Astrocyte of the cerebellum (primary cell): ENCODE data around the gene ABCG2.

Experiments used
- DNase-seq: peaks from one replicate; pipeline ENCODE4 v3.0.0-alpha.2; 2011; ENCODE audit warnings: low read depth
- H3K4me3 ChIP-seq: 2 replicates; pipeline ENCODE4 v1.5.1; 2011; ENCODE audit warnings: mild to moderate bottlenecking, low read depth, low read length, moderate library complexity
- in situ Hi-C: cut with HindIII; loops from 2 replicates; pipeline ENCODE4 v1.10.0; 2017; ENCODE audit warnings: low sequenced_read_pairs
- TF ChIP-seq, protein P1 (sequence below): IDR thresholded peaks from 2 replicates; pipeline ENCODE4 v1.5.1; 2012; ENCODE audit warnings: low read length, low read depth, moderate library complexity, mild to moderate bottlenecking; ENCODE audit errors: missing control alignments

ABCG2 gene

GRCh38 chr4:88143504-88143903 lies 14.9 kb downstream of the ABCG2 start:
- DNase-seq, result peak; percentile 32
- TF ChIP-seq, protein P1, sequence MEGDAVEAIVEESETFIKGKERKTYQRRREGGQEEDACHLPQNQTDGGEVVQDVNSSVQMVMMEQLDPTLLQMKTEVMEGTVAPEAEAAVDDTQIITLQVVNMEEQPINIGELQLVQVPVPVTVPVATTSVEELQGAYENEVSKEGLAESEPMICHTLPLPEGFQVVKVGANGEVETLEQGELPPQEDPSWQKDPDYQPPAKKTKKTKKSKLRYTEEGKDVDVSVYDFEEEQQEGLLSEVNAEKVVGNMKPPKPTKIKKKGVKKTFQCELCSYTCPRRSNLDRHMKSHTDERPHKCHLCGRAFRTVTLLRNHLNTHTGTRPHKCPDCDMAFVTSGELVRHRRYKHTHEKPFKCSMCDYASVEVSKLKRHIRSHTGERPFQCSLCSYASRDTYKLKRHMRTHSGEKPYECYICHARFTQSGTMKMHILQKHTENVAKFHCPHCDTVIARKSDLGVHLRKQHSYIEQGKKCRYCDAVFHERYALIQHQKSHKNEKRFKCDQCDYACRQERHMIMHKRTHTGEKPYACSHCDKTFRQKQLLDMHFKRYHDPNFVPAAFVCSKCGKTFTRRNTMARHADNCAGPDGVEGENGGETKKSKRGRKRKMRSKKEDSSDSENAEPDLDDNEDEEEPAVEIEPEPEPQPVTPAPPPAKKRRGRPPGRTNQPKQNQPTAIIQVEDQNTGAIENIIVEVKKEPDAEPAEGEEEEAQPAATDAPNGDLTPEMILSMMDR, result no peak
- no peak overlapping the region for H3K4me3 ChIP-seq
- in situ Hi-C loops, result no loop called here

DNA sequence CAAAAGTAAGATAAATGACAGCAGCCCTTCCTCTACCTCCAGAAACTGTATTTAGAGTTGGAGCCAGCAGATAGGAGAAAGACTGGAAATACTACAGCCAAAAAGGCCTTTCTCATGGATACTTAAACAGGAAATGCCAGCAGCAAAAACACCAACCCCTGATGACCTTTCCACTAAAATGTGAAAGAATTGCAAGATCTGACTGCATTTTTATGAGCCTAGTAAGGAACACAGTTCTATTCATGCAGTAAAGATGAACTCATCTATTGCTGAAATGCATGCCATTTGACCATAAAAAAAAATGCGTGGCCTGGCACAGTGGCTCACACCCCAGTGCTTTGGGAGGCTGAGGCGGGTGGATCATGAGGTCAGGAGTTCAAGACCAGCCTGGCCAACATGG lies 19.9 kb downstream of the ABCG2 start:
- TF ChIP-seq, protein P1, result no peak
- peak; percentile 9 for DNase-seq
- in situ Hi-C loops, result no loop called here
- no peak overlapping the region for H3K4me3 ChIP-seq

DNA sequence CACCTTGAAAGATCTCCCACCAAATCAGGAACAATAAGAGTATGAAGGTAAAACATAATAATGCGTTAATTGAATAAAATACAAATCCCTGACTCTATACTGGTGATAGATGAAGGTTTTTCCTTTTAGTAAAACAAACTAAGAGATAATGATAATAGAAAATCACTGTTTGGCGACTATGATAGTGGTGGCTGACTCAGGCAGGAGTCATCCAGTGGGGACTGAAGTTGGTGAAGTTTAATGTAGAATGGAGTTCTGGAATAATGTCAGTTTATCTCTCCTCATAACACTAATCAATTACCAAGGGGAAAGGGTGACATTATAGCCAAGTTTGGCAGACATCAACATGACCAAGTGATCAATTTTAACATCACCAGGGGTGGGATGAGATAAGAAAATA lies 21.3 kb downstream of the ABCG2 start:
- in situ Hi-C loops, result no loop called here
- no peak for DNase-seq
- TF ChIP-seq, protein P1, result no peak
- no peak overlapping the region for H3K4me3 ChIP-seq

- in situ Hi-C loops, result no loop called here
These were observed 22.2 kb downstream of the ABCG2 start for GRCh38 chr4:88136249-88136648.

DNA sequence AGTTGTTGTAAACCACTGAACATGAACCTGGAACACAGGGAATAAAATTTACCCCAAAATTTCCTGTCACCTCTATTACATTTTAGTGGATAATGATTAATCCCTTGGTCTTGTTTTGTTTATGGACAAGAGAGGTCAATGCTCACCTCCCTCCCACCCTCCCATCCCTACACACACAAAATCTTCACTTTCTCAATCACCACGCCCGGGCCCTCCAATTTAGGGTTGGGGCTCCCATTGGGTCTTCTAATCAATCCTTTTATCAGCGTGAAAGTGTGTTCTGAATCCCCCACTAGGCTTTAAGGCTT lies 23.1 kb downstream of the ABCG2 start:
- no peak overlapping the region for H3K4me3 ChIP-seq
- TF ChIP-seq, protein P1, result no peak
- in situ Hi-C loops, result no loop called here
- DNase-seq, result no peak

More at GRCh38 chr4:88136249-88136648, 22.2 kb downstream of the ABCG2 start:
- DNase-seq, result no peak
- H3K4me3 ChIP-seq, result no peak overlapping the region
- TF ChIP-seq, protein P1, result no peak

GRCh38 chr4:88134536-88135355 lies 23.7 kb downstream of the ABCG2 start:
- DNase-seq, result no peak
- in situ Hi-C loops, result no loop called here
- no peak overlapping the region for H3K4me3 ChIP-seq
- TF ChIP-seq, protein P1, result no peak
